HepG2 (cell line): Measurements from ENCODE around the gene PHF5A. TPM values are rescaled to one million over a fixed set of nuclear protein-coding genes. Genes with fewer than 3 reads are reported as not detected.

Source experiments
- ARID2 ChIP-seq: sonication (generic); formaldehyde crosslinking; IDR thresholded peaks from 2 replicates; pipeline ENCODE4 v1.8.1; 2022; ENCODE audit warnings: mild to moderate bottlenecking, missing genetic modification reagents, borderline replicate concordance
- EED ChIP-seq: sonication (generic); formaldehyde crosslinking; IDR thresholded peaks from 2 replicates; pipeline ENCODE4 v1.5.0; 2020; ENCODE audit warnings: mild to moderate bottlenecking, missing genetic modification reagents
- EP300 ChIP-seq, 3 experiments: sonication (generic) in 1 of 3; formaldehyde crosslinking in 1 of 3; IDR thresholded peaks; 2 replicates each; pipeline versions ENCODE4 v1.5.1 to v1.6.1; 2011 to 2020; ENCODE audit warnings: low read depth in 2 of 3, low read length in 2 of 3, borderline replicate concordance in 1 of 3, improper control_type of control experiment in 1 of 3, mild to moderate bottlenecking in 1 of 3, missing genetic modification reagents in 1 of 3, moderate library complexity in 1 of 3
- MED1 ChIP-seq: sonication (generic); formaldehyde crosslinking; IDR thresholded peaks from 2 replicates; pipeline ENCODE4 v1.4.0; 2020; ENCODE audit warnings: missing genetic modification reagents
- MTF1 ChIP-seq: sonication (generic); formaldehyde crosslinking; IDR thresholded peaks from 2 replicates; pipeline ENCODE4 v1.5.0; 2020; ENCODE audit warnings: missing genetic modification reagents
- SIX4 ChIP-seq: sonication (generic); formaldehyde crosslinking; IDR thresholded peaks from 2 replicates; pipeline ENCODE4 v1.4.0; 2020; ENCODE audit warnings: missing genetic modification reagents
- ZNF101 ChIP-seq: sonication (generic); formaldehyde crosslinking; IDR thresholded peaks from 2 replicates; pipeline ENCODE4 v1.4.0; 2020; ENCODE audit warnings: mild to moderate bottlenecking, low read depth, missing genetic modification reagents, borderline replicate concordance
- polyA plus RNA-seq, 8 experiments: library from polyadenylated mRNA; depleted of rRNA in 3 of 8; stranded (reverse) in 7 of 8; unstranded in 1 of 8; fragments of >200 nt; fragmentation: Illumina TruSeq in 4 of 8; extraction: Trizol in 4 of 8; gene quantifications; 2 replicates each; pipeline versions ENCODE4 v1.2.1 to v1.2.3, GENCODE V29; 2011 to 2016; ENCODE audit warnings: low read depth in 4 of 8, missing spikeins in 1 of 8, mixed read lengths in 1 of 8; ENCODE audit not compliant: insufficient read depth in 1 of 8
- total RNA-seq, 5 experiments: library from RNA; depleted of rRNA; stranded (reverse); fragments of >200 nt; fragmentation: Illumina TruSeq; extraction: Trizol; gene quantifications; 2 replicates each; pipeline ENCODE4 v1.2.3, GENCODE V29; 2016; ENCODE audit warnings: low read depth in 1 of 5
- TF ChIP-seq, protein P1 (sequence below), 2 experiments: sonication (generic) in 1 of 2; formaldehyde crosslinking in 1 of 2; IDR thresholded peaks; 2 replicates each; pipeline versions ENCODE4 v1.5.1 to v1.6.1; 2011 to 2020; ENCODE audit warnings: borderline replicate concordance in 1 of 2, low read depth in 1 of 2, low read length in 1 of 2, mild to moderate bottlenecking in 1 of 2, missing genetic modification reagents in 1 of 2, moderate library complexity in 1 of 2
- TF ChIP-seq, protein P2 (sequence below): sonication (generic); formaldehyde crosslinking; IDR thresholded peaks from 2 replicates; pipeline ENCODE4 v1.8.1; 2023; ENCODE audit warnings: mild to moderate bottlenecking, missing genetic modification reagents
- TF ChIP-seq, protein P3 (sequence below): sonication (generic); formaldehyde crosslinking; IDR thresholded peaks from 2 replicates; pipeline ENCODE4 v1.5.0; 2020; ENCODE audit warnings: mild to moderate bottlenecking, missing genetic modification reagents, borderline replicate concordance
- TF ChIP-seq, protein P4 (sequence below): sonication (generic); formaldehyde crosslinking; conservative IDR thresholded peaks from 2 replicates; pipeline ENCODE4 v1.8.0; 2022; ENCODE audit warnings: mild to moderate bottlenecking, moderate library complexity, missing genetic modification reagents
- TF ChIP-seq, protein P5 (sequence below): sonication (generic); formaldehyde crosslinking; IDR thresholded peaks from 2 replicates; pipeline ENCODE4 v1.8.0; 2022; ENCODE audit warnings: mild to moderate bottlenecking, missing genetic modification reagents, moderate library complexity
- TF ChIP-seq, protein P6 (sequence below): IDR thresholded peaks from 2 replicates; pipeline ENCODE4 v1.6.1; 2018; ENCODE audit warnings: missing genetic modification reagents, mild to moderate bottlenecking, missing compliant biosample characterization

PHF5A gene
- total and polyA plus RNA-seq, 2 of the 13 experiments (the other 11 are each of a cell fraction or from before 2014, with no cell fraction given): 56.6 to 105 TPM

DNA sequence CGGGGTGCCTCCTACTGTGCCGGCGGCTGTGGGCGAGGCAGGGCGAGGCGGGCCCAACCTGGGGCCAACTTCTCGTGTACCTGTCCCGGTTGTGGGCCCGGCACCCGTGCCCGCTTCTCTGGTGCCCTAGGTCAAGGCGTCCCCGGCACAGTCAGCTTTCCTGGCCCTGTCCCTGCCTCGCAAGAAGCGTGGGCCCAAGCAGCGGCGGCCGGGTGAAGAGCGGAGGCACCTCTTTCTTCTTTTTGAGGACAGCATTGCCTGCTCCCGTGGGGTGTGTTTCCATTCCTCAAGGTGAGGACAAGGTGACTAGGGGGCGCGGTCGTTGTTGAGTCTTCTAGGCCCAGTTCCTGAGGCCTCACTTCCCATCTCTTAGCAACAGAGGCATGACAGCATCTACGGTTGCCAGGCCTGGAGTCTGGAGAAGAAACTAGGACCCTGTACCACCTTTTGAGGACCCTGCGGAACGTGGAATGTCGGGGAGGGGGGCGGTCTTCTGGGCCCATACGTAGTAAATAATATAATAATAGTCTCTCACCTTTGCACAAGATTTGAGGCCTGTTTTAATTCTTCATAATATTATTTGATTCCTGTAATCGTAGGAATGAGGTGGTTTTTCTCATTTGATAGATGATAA is 843 bp upstream of the PHF5A start (continued):
- TF ChIP-seq, protein P1, sequence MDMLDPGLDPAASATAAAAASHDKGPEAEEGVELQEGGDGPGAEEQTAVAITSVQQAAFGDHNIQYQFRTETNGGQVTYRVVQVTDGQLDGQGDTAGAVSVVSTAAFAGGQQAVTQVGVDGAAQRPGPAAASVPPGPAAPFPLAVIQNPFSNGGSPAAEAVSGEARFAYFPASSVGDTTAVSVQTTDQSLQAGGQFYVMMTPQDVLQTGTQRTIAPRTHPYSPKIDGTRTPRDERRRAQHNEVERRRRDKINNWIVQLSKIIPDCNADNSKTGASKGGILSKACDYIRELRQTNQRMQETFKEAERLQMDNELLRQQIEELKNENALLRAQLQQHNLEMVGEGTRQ (IDR thresholded peaks at IDR 0.05; ENCODE audit: low read depth, low read length): no peak
- TF ChIP-seq, protein P1 (CRISPR knock-in tag; IDR thresholded peaks at IDR 0.05; ENCODE audit: borderline replicate concordance): 0 out of 2 replicates have a peak, but pooled peaks have one; percentile 33
- TF ChIP-seq EP300 (IDR thresholded peaks at IDR 0.05; ENCODE audit: low read depth in 2 of 2, low read length in 2 of 2) (no peak), EP300 (CRISPR knock-in tag; IDR thresholded peaks at IDR 0.05; ENCODE audit: borderline replicate concordance) (no peak), MTF1 (CRISPR knock-in tag) (no peak), EED (CRISPR knock-in tag) (no peak), MED1 (CRISPR knock-in tag) (no peak), ARID2 (CRISPR knock-in tag) (no peak), SIX4 (CRISPR knock-in tag) (no peak), ZNF101 (no peak)
- TF ChIP-seq, protein P2, sequence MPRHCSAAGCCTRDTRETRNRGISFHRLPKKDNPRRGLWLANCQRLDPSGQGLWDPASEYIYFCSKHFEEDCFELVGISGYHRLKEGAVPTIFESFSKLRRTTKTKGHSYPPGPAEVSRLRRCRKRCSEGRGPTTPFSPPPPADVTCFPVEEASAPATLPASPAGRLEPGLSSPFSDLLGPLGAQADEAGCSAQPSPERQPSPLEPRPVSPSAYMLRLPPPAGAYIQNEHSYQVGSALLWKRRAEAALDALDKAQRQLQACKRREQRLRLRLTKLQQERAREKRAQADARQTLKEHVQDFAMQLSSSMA (CRISPR knock-in tag): no peak
- TF ChIP-seq, protein P3, sequence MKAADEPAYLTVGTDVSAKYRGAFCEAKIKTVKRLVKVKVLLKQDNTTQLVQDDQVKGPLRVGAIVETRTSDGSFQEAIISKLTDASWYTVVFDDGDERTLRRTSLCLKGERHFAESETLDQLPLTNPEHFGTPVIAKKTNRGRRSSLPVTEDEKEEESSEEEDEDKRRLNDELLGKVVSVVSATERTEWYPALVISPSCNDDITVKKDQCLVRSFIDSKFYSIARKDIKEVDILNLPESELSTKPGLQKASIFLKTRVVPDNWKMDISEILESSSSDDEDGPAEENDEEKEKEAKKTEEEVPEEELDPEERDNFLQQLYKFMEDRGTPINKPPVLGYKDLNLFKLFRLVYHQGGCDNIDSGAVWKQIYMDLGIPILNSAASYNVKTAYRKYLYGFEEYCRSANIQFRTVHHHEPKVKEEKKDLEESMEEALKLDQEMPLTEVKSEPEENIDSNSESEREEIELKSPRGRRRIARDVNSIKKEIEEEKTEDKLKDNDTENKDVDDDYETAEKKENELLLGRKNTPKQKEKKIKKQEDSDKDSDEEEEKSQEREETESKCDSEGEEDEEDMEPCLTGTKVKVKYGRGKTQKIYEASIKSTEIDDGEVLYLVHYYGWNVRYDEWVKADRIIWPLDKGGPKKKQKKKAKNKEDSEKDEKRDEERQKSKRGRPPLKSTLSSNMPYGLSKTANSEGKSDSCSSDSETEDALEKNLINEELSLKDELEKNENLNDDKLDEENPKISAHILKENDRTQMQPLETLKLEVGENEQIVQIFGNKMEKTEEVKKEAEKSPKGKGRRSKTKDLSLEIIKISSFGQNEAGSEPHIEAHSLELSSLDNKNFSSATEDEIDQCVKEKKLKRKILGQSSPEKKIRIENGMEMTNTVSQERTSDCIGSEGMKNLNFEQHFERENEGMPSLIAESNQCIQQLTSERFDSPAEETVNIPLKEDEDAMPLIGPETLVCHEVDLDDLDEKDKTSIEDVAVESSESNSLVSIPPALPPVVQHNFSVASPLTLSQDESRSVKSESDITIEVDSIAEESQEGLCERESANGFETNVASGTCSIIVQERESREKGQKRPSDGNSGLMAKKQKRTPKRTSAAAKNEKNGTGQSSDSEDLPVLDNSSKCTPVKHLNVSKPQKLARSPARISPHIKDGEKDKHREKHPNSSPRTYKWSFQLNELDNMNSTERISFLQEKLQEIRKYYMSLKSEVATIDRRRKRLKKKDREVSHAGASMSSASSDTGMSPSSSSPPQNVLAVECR (CRISPR knock-in tag): peak; percentile 82
- TF ChIP-seq, protein P4, sequence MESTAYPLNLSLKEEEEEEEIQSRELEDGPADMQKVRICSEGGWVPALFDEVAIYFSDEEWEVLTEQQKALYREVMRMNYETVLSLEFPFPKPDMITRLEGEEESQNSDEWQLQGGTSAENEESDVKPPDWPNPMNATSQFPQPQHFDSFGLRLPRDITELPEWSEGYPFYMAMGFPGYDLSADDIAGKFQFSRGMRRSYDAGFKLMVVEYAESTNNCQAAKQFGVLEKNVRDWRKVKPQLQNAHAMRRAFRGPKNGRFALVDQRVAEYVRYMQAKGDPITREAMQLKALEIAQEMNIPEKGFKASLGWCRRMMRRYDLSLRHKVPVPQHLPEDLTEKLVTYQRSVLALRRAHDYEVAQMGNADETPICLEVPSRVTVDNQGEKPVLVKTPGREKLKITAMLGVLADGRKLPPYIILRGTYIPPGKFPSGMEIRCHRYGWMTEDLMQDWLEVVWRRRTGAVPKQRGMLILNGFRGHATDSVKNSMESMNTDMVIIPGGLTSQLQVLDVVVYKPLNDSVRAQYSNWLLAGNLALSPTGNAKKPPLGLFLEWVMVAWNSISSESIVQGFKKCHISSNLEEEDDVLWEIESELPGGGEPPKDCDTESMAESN (CRISPR knock-in tag): 0 out of 2 replicates have a peak, but pooled peaks have one; percentile 47
- TF ChIP-seq, protein P5, sequence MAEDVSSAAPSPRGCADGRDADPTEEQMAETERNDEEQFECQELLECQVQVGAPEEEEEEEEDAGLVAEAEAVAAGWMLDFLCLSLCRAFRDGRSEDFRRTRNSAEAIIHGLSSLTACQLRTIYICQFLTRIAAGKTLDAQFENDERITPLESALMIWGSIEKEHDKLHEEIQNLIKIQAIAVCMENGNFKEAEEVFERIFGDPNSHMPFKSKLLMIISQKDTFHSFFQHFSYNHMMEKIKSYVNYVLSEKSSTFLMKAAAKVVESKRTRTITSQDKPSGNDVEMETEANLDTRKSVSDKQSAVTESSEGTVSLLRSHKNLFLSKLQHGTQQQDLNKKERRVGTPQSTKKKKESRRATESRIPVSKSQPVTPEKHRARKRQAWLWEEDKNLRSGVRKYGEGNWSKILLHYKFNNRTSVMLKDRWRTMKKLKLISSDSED (CRISPR knock-in tag): no peak
- TF ChIP-seq, protein P6, sequence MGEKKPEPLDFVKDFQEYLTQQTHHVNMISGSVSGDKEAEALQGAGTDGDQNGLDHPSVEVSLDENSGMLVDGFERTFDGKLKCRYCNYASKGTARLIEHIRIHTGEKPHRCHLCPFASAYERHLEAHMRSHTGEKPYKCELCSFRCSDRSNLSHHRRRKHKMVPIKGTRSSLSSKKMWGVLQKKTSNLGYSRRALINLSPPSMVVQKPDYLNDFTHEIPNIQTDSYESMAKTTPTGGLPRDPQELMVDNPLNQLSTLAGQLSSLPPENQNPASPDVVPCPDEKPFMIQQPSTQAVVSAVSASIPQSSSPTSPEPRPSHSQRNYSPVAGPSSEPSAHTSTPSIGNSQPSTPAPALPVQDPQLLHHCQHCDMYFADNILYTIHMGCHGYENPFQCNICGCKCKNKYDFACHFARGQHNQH (CRISPR knock-in tag): no peak
